ENCODE data around the gene CWC25. TPM values are rescaled to one million over a fixed set of nuclear protein-coding genes. Genes with fewer than 3 reads are reported as not detected.

The CWC25 gene
- total and polyA plus RNA-seq, 2 of the 13 experiments (the other 11 are each of a cell fraction or from before 2014, with no cell fraction given) = 15.6 to 22.7 TPM

- no peak; the same call in 1 of the 2 replicates for TF ChIP-seq ZNF740 (CRISPR knock-in tag; IDR thresholded peaks at IDR 0.05)
- 0 out of 2 replicates have a peak, but pooled peaks have one; percentile 75 for TF ChIP-seq DZIP1 (CRISPR knock-in tag; IDR thresholded peaks at IDR 0.05)
- peak; percentile 95; the same call in 1 of the 2 replicates for TF ChIP-seq BRD4 (CRISPR knock-in tag; IDR thresholded peaks at IDR 0.05)
- no peak for TF ChIP-seq FOXO4 (CRISPR knock-in tag; conservative IDR thresholded peaks at IDR 0.05)
- TF ChIP-seq, protein P1, sequence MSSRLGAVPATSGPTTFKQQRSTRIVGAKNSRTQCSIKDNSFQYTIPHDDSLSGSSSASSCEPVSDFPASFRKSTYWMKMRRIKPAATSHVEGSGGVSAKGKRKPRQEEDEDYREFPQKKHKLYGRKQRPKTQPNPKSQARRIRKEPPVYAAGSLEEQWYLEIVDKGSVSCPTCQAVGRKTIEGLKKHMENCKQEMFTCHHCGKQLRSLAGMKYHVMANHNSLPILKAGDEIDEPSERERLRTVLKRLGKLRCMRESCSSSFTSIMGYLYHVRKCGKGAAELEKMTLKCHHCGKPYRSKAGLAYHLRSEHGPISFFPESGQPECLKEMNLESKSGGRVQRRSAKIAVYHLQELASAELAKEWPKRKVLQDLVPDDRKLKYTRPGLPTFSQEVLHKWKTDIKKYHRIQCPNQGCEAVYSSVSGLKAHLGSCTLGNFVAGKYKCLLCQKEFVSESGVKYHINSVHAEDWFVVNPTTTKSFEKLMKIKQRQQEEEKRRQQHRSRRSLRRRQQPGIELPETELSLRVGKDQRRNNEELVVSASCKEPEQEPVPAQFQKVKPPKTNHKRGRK (CRISPR knock-in tag; IDR thresholded peaks at IDR 0.05) = 0 out of 2 replicates have a peak, but pooled peaks have one; percentile 26
- TF ChIP-seq, protein P2, sequence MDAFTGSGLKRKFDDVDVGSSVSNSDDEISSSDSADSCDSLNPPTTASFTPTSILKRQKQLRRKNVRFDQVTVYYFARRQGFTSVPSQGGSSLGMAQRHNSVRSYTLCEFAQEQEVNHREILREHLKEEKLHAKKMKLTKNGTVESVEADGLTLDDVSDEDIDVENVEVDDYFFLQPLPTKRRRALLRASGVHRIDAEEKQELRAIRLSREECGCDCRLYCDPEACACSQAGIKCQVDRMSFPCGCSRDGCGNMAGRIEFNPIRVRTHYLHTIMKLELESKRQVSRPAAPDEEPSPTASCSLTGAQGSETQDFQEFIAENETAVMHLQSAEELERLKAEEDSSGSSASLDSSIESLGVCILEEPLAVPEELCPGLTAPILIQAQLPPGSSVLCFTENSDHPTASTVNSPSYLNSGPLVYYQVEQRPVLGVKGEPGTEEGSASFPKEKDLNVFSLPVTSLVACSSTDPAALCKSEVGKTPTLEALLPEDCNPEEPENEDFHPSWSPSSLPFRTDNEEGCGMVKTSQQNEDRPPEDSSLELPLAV (CRISPR knock-in tag; conservative IDR thresholded peaks at IDR 0.05; ENCODE audit: low read depth) = peak; percentile 92; the same call in 1 of the 2 replicates
- TF ChIP-seq, protein P3, sequence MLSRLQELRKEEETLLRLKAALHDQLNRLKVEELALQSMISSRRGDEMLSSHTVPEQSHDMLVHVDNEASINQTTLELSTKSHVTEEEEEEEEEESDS (CRISPR knock-in tag; IDR thresholded peaks at IDR 0.05; ENCODE audit: borderline replicate concordance) = peak; percentile 91; the same call in 1 of the 2 replicates
- peak; percentile 80 for TF ChIP-seq KMT2B (CRISPR knock-in tag; IDR thresholded peaks at IDR 0.05)
- TF ChIP-seq ZNF652 (CRISPR knock-in tag; IDR thresholded peaks at IDR 0.05; ENCODE audit: borderline replicate concordance, low read depth) = no peak; the same call in 1 of the 2 replicates
- TF ChIP-seq TEAD3 (CRISPR knock-in tag; optimal IDR thresholded peaks at IDR 0.05; ENCODE audit: borderline replicate concordance) = peak; percentile 37
- TF ChIP-seq TCF7L2 (IDR thresholded peaks at IDR 0.05; ENCODE audit: low read depth, low read length) = no peak
- peak; percentile 79; the same call in 1 of the 2 replicates for TF ChIP-seq ZNF841 (CRISPR knock-in tag; IDR thresholded peaks at IDR 0.05; ENCODE audit: borderline replicate concordance)
- peak; percentile 41; the same call in 1 of the 2 replicates for TF ChIP-seq CAMTA2 (CRISPR knock-in tag; IDR thresholded peaks at IDR 0.05; ENCODE audit: borderline replicate concordance)
- TF ChIP-seq MLXIP (CRISPR knock-in tag; IDR thresholded peaks at IDR 0.05; ENCODE audit: borderline replicate concordance) = peak; percentile 87
- peak; percentile 97 for TF ChIP-seq CREB1 (IDR thresholded peaks at IDR 0.05)
- TF ChIP-seq CREB1 (CRISPR knock-in tag; IDR thresholded peaks at IDR 0.05) = peak; percentile 100
These were observed 28.4 kb upstream of the CWC25 start, which contains the start of gene RPL23 (continued) for GRCh38 chr17:38853292-38854219.

All from HepG2 (cell line).